Neutrophil (primary cell): ENCODE data around the gene SBNO1.
A peak's percentile ranks its signal among the peaks of the same experiment; 100 is the strongest.

Source experiments
- H3K27ac ChIP-seq: fragments of 200-600 bp; sonication (generic); 2 replicates; pipeline ENCODE4 v1.5.1; 2016; ENCODE audit warnings: mild to moderate bottlenecking, moderate library complexity
- H3K27me3 ChIP-seq: fragments of 200-600 bp; sonication (generic); 2 replicates; pipeline ENCODE4 v1.6.0; 2016; ENCODE audit warnings: mild to moderate bottlenecking
- H3K36me3 ChIP-seq: fragments of 200-600 bp; sonication (generic); 2 replicates; pipeline ENCODE4 v1.5.1; 2017
- H3K4me1 ChIP-seq, 2 experiments: fragments of 200-600 bp in 1 of 2; sonication (generic) in 1 of 2; 1 replicate in 1 of 2; 2 replicates in 1 of 2; pipeline versions ENCODE4 v1.5.1 to v1.6.1; 2013 to 2016; ENCODE audit warnings: low read depth in 1 of 2, low read length in 1 of 2, mild to moderate bottlenecking in 1 of 2, moderate library complexity in 1 of 2; ENCODE audit not compliant: control insufficient read depth in 1 of 2, insufficient read depth in 1 of 2
- H3K4me3 ChIP-seq, 2 experiments: fragments of 200-600 bp in 1 of 2; sonication (generic) in 1 of 2; 1 replicate in 1 of 2; 2 replicates in 1 of 2; pipeline ENCODE4 v1.5.1; 2013 to 2016; ENCODE audit warnings: low read depth in 1 of 2, low read length in 1 of 2, mild to moderate bottlenecking in 1 of 2, moderate library complexity in 1 of 2
- H3K9me3 ChIP-seq: fragments of 200-600 bp; sonication (generic); 2 replicates; pipeline ENCODE4 v1.5.1; 2016
- CTCF ChIP-seq: fragments of 200-600 bp; sonication (generic); IDR thresholded peaks from 2 replicates; pipeline ENCODE4 v1.5.1; 2016; ENCODE audit warnings: antibody characterized with exemption

SBNO1 gene

GRCh38 chr12:123306200-123306599 lies 58.4 kb downstream of the SBNO1 start:
- peaks cover 99% of the 10 kb centered on the region for H3K36me3 ChIP-seq
- no peak overlapping the region for H3K4me3 ChIP-seq
- H3K27ac ChIP-seq = no peak overlapping the region
- H3K9me3 ChIP-seq = no peaks in the 10 kb centered on the region
- no peak for TF ChIP-seq CTCF
- H3K4me1 ChIP-seq = no peaks in the 10 kb centered on the region
- no peaks in the 10 kb centered on the region for H3K27me3 ChIP-seq

GRCh38 chr12:123305136-123305535 lies 59.5 kb downstream of the SBNO1 start:
- H3K4me3 ChIP-seq = no peak overlapping the region
- no peaks in the 10 kb centered on the region for H3K27me3 ChIP-seq
- no peaks in the 10 kb centered on the region for H3K9me3 ChIP-seq
- TF ChIP-seq CTCF = no peak
- no peak overlapping the region for H3K27ac ChIP-seq
- H3K36me3 ChIP-seq = peaks cover 99% of the 10 kb centered on the region
- no peaks in the 10 kb centered on the region for H3K4me1 ChIP-seq

DNA sequence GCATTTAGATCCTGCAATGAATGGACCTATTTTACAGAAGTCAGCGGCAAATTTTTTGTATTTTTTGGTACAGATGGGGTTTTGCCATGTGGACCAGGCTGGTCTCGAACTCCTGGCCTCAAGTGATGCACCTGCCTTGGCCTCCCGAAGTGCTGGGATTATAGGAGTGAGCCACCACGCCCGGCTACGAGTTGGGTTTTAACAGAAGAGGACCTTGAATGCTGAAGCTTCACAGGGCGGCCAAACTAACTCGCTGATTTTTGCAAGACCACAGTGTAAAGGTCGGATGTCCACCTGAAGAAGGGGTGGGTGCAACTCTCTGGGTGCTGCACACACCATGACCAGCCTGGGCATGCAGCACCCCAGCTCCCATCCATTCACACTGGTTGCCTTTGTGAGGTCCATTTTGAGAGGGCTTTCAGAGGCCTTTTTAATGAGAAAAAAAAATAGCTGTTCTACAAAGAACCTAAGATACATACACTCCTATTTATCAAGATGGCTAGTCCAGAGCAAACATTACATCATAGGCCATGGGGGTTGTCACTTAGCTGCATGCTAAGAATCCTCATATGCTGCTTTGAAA lies 71.4 kb downstream of the SBNO1 start:
- Histone ChIP-seq H3K4me3 (no peak overlapping the region), H3K27ac (peak overlapping the region; percentile 50), H3K36me3 (peaks cover 85% of the 10 kb centered on the region), H3K27me3 (no peaks in the 10 kb centered on the region), H3K9me3 (no peaks in the 10 kb centered on the region), H3K4me1 (peaks cover 12 to 13% of the 10 kb centered on the region in 2 experiments)
- no peak for TF ChIP-seq CTCF

DNA sequence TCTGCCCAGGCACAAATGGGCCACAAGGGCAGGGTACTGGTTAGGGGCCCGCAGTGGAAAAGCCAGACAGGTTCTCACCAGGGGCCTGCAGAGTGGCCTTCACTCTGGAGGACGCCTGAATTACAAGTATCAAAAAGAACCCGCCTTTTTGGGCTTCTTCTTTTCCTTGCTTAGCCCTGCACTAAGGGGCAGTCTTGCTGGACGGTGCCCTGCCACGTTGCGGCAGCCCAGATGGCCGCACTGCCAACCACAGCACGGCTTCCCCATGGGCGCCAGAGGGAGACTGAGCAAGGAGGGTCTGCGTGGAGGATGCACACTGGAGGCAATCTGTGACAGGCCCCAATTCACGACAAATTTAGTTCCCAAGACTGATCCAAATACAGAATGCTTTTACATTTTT lies 74.7 kb downstream of the SBNO1 start:
- peaks cover 53% of the 10 kb centered on the region for H3K36me3 ChIP-seq
- no peaks in the 10 kb centered on the region for H3K27me3 ChIP-seq
- no peak for TF ChIP-seq CTCF
- no peak overlapping the region for H3K27ac ChIP-seq
- peaks cover 8 to 9% of the 10 kb centered on the region in 2 experiments for H3K4me1 ChIP-seq
- H3K4me3 ChIP-seq = no peak overlapping the region
- no peaks in the 10 kb centered on the region for H3K9me3 ChIP-seq

GRCh38 chr12:123288751-123289346 lies 75.8 kb downstream of the SBNO1 start:
- no peaks in the 10 kb centered on the region for H3K9me3 ChIP-seq
- peaks cover 48% of the 10 kb centered on the region for H3K36me3 ChIP-seq
- no peaks in the 10 kb centered on the region for H3K27me3 ChIP-seq
- no peak overlapping the region for H3K4me3 ChIP-seq
- no peaks in the 10 kb centered on the region for H3K4me1 ChIP-seq
- no peak for TF ChIP-seq CTCF
- no peak overlapping the region for H3K27ac ChIP-seq
